ENCODE data around the gene SUGCT.

Gene SUGCT

GRCh38 chr7:40311307-40311706, 176.5 kb downstream of the SUGCT start:
- no peak for DNase-seq (ENCODE audit: low read depth)
- TF ChIP-seq POLR2A (IDR thresholded peaks at IDR 0.05; ENCODE audit: extremely low read depth, insufficient read length), result no peak
- no peak overlapping the region for H3K4me3 ChIP-seq (ENCODE audit: low read depth, low read length)

- no peak for DNase-seq (ENCODE audit: low read depth)
- no peak for TF ChIP-seq MAX (IDR thresholded peaks at IDR 0.05; ENCODE audit: low read depth, low read length)
- no peak for TF ChIP-seq MYC (IDR thresholded peaks at IDR 0.05; ENCODE audit: low read depth, low read length)
- no peak for TF ChIP-seq POLR2A (IDR thresholded peaks at IDR 0.05; ENCODE audit: extremely low read depth, insufficient read length)
- TF ChIP-seq CTCF (IDR thresholded peaks at IDR 0.05; ENCODE audit: low read depth, low read length), result no peak
- H3K4me3 ChIP-seq (ENCODE audit: low read depth, low read length), result no peak overlapping the region
Measured at GRCh38 chr7:40315277-40315676, 180.5 kb downstream of the SUGCT start.

- DNase-seq (ENCODE audit: low read depth), result no peak
- no peak overlapping the region for H3K4me3 ChIP-seq (ENCODE audit: low read depth, low read length)
- TF ChIP-seq MAX (IDR thresholded peaks at IDR 0.05; ENCODE audit: low read depth, low read length) (no peak), POLR2A (IDR thresholded peaks at IDR 0.05; ENCODE audit: extremely low read depth, insufficient read length) (no peak), CTCF (IDR thresholded peaks at IDR 0.05; ENCODE audit: low read depth, low read length) (no peak), MYC (IDR thresholded peaks at IDR 0.05; ENCODE audit: low read depth, low read length) (no peak)
Measured at GRCh38 chr7:40316176-40316575, 181.4 kb downstream of the SUGCT start.

- DNase-seq (ENCODE audit: low read depth), result no peak
- TF ChIP-seq MYC (IDR thresholded peaks at IDR 0.05; ENCODE audit: low read depth, low read length), result no peak
- no peak for TF ChIP-seq POLR2A (IDR thresholded peaks at IDR 0.05; ENCODE audit: extremely low read depth, insufficient read length)
- no peak for TF ChIP-seq CTCF (IDR thresholded peaks at IDR 0.05; ENCODE audit: low read depth, low read length)
- TF ChIP-seq MAX (IDR thresholded peaks at IDR 0.05; ENCODE audit: low read depth, low read length), result no peak
- H3K4me3 ChIP-seq (ENCODE audit: low read depth, low read length), result no peak overlapping the region
Measured at GRCh38 chr7:40324914-40325313, 190.1 kb downstream of the SUGCT start.

GRCh38 chr7:40327113-40327512, 192.3 kb downstream of the SUGCT start:
- no peak overlapping the region for H3K4me3 ChIP-seq (ENCODE audit: low read depth, low read length)
- no peak for DNase-seq (ENCODE audit: low read depth)
- TF ChIP-seq POLR2A (IDR thresholded peaks at IDR 0.05; ENCODE audit: extremely low read depth, insufficient read length), result no peak
- no peak for TF ChIP-seq CTCF (IDR thresholded peaks at IDR 0.05; ENCODE audit: low read depth, low read length)
- TF ChIP-seq MAX (IDR thresholded peaks at IDR 0.05; ENCODE audit: low read depth, low read length), result no peak
- TF ChIP-seq MYC (IDR thresholded peaks at IDR 0.05; ENCODE audit: low read depth, low read length), result no peak

- no peak for TF ChIP-seq MYC (IDR thresholded peaks at IDR 0.05; ENCODE audit: low read depth, low read length)
- no peak for TF ChIP-seq POLR2A (IDR thresholded peaks at IDR 0.05; ENCODE audit: extremely low read depth, insufficient read length)
- no peak for TF ChIP-seq CTCF (IDR thresholded peaks at IDR 0.05; ENCODE audit: low read depth, low read length)
- TF ChIP-seq MAX (IDR thresholded peaks at IDR 0.05; ENCODE audit: low read depth, low read length), result no peak
- no peak for DNase-seq (ENCODE audit: low read depth)
- H3K4me3 ChIP-seq (ENCODE audit: low read depth, low read length), result no peak overlapping the region
Measured at GRCh38 chr7:40327873-40328272, 193.1 kb downstream of the SUGCT start.
